H7 (cell line): ENCODE results near the gene EPYC. TPM values are rescaled to one million over a fixed set of nuclear protein-coding genes. Genes with fewer than 3 reads are reported as not detected.

Source experiments
- DNase-seq: peaks from one replicate; pipeline ENCODE4 v3.0.0; 2012
- H3K27me3 ChIP-seq: 2 replicates; pipeline ENCODE4 v1.6.0; 2011; ENCODE audit warnings: mild to moderate bottlenecking, low read length; ENCODE audit not compliant: control insufficient read depth, insufficient read depth
- H3K36me3 ChIP-seq: replicated peaks from 2 replicates; pipeline ENCODE4 v1.5.1; 2011; ENCODE audit warnings: low read length; ENCODE audit not compliant: control insufficient read depth, insufficient read depth
- H3K4me3 ChIP-seq: 2 replicates; pipeline ENCODE4 v1.5.1; 2011; ENCODE audit warnings: low read depth, mild to moderate bottlenecking, control low read depth, low read length, moderate library complexity; ENCODE audit not compliant: insufficient read depth
- total RNA-seq: library from RNA; depleted of rRNA; stranded (reverse); fragments of >200 nt; shearing (Covaris generic); gene quantifications from 2 replicates; pipeline ENCODE4 v1.2.3, GENCODE V29; 2014; rRNA removed

EPYC gene
- total RNA-seq: not detected in 2 replicates

- Histone ChIP-seq H3K27me3 (no peaks in the 10 kb centered on the region), H3K4me3 (no peak within 1 kb of the TSS), H3K36me3 (no peaks in the 10 kb centered on the region)
Observed at GRCh38 chr12:91004872-91005271, at the start of gene EPYC. TSS of gene EPYC (minus strand) at chr12:91004972. CDS start at chr12:91002565, 2,407 bp downstream.

GRCh38 chr12:91053951-91054715 lies 49.4 kb upstream of the EPYC start:
- Histone ChIP-seq H3K27me3 (no peaks in the 10 kb centered on the region), H3K36me3 (no peaks in the 10 kb centered on the region), H3K4me3 (no peak overlapping the region)
- no peak for DNase-seq

More at GRCh38 chr12:91004872-91005271, at the start of gene EPYC:
- no peak for DNase-seq

GRCh38 chr12:91052026-91052425 lies 47.3 kb upstream of the EPYC start:
- no peaks in the 10 kb centered on the region for H3K36me3 ChIP-seq
- no peak overlapping the region for H3K4me3 ChIP-seq
- H3K27me3 ChIP-seq: no peaks in the 10 kb centered on the region
- DNase-seq: no peak

GRCh38 chr12:91044586-91044985 lies 39.8 kb upstream of the EPYC start:
- Histone ChIP-seq H3K4me3 (no peak overlapping the region), H3K27me3 (no peaks in the 10 kb centered on the region; the same call in 1 of the 2 replicates), H3K36me3 (no peaks in the 10 kb centered on the region)
- DNase-seq: no peak

- no peak overlapping the region for H3K4me3 ChIP-seq
- no peak for DNase-seq
- no peaks in the 10 kb centered on the region; the same call in 1 of the 2 replicates for H3K27me3 ChIP-seq
- H3K36me3 ChIP-seq: no peaks in the 10 kb centered on the region
Observed at GRCh38 chr12:91043408-91043807, 38.6 kb upstream of the EPYC start.

GRCh38 chr12:91040096-91040755 lies 35.5 kb upstream of the EPYC start:
- no peak overlapping the region for H3K4me3 ChIP-seq
- DNase-seq: no peak
- no peaks in the 10 kb centered on the region for H3K27me3 ChIP-seq
- H3K36me3 ChIP-seq: no peaks in the 10 kb centered on the region

- H3K27me3 ChIP-seq: no peaks in the 10 kb centered on the region
- H3K4me3 ChIP-seq: no peak overlapping the region
- H3K36me3 ChIP-seq: no peaks in the 10 kb centered on the region
- no peak for DNase-seq
Observed at GRCh38 chr12:91037276-91037675, 32.5 kb upstream of the EPYC start.

- DNase-seq: no peak
- Histone ChIP-seq H3K4me3 (no peak overlapping the region), H3K36me3 (no peaks in the 10 kb centered on the region), H3K27me3 (no peaks in the 10 kb centered on the region)
Observed at GRCh38 chr12:91033251-91033650, 28.5 kb upstream of the EPYC start.

GRCh38 chr12:91023326-91024004 lies 18.7 kb upstream of the EPYC start:
- DNase-seq: no peak
- Histone ChIP-seq H3K4me3 (no peak overlapping the region), H3K36me3 (no peaks in the 10 kb centered on the region), H3K27me3 (no peaks in the 10 kb centered on the region)

- Histone ChIP-seq H3K27me3 (no peaks in the 10 kb centered on the region), H3K4me3 (no peak overlapping the region), H3K36me3 (no peaks in the 10 kb centered on the region)
- no peak for DNase-seq
Observed at GRCh38 chr12:91021076-91021475, 16.3 kb upstream of the EPYC start.

- H3K4me3 ChIP-seq: no peak overlapping the region
- no peaks in the 10 kb centered on the region for H3K27me3 ChIP-seq
- DNase-seq: no peak
- no peaks in the 10 kb centered on the region for H3K36me3 ChIP-seq
Observed at GRCh38 chr12:91019455-91019854, 14.7 kb upstream of the EPYC start.

GRCh38 chr12:91017511-91018263 lies 12.9 kb upstream of the EPYC start:
- no peak overlapping the region for H3K4me3 ChIP-seq
- H3K27me3 ChIP-seq: no peaks in the 10 kb centered on the region
- DNase-seq: no peak
- no peaks in the 10 kb centered on the region for H3K36me3 ChIP-seq

- H3K4me3 ChIP-seq: no peak overlapping the region
- no peak for DNase-seq
- no peaks in the 10 kb centered on the region for H3K27me3 ChIP-seq
- H3K36me3 ChIP-seq: no peaks in the 10 kb centered on the region
Observed at GRCh38 chr12:91017043-91017442, 12.3 kb upstream of the EPYC start.

GRCh38 chr12:91009319-91009950 lies 4.7 kb upstream of the EPYC start:
- DNase-seq: no peak
- H3K27me3 ChIP-seq: no peaks in the 10 kb centered on the region
- no peaks in the 10 kb centered on the region for H3K36me3 ChIP-seq
- H3K4me3 ChIP-seq: no peak overlapping the region
